K562 (cell line): Measurements from ENCODE around the gene ATP2A3. TPM values are rescaled to one million over a fixed set of nuclear protein-coding genes. Genes with fewer than 3 reads are reported as not detected.

Source experiments
- ATAC-seq: fragments of 200-7000 bp; cut with Tn5 transposase; 3 replicates; pipeline ENCODE4 v1.9.1; 2020; ENCODE audit warnings: moderate library complexity
- BruUV-seq: library from RNA; stranded (reverse); fragments of 400-500 nt; replicated peaks from 2 replicates; lab custom pipeline; 2021; lab: Mats Ljungman, UMichigan
- CTCF ChIA-PET: fragments of 300-600 bp; formaldehyde crosslinking; extraction: SDS; loops from one replicate; lab custom pipeline; 2021; ENCODE audit warnings: low intra/inter-chr PET ratio; lab: Yijun Ruan, JAX
- POLR2A ChIA-PET: fragments of 300-600, 350-650 bp; sonication (Branson Sonifier 250); formaldehyde crosslinking; extraction: SDS; loops from one replicate; lab custom pipeline; 2021; ENCODE audit warnings: antibody characterized with exemption, inconsistent platforms; lab: Yijun Ruan, JAX
- DNase-seq, 4 experiments: peaks; one replicate each; pipeline versions ENCODE4 v3.0.0 to v3.0.0-alpha.2; 2011 to 2018; ENCODE audit warnings: low spot score in 3 of 4, mixed read lengths in 3 of 4; ENCODE audit errors: extremely low read depth in 1 of 4
- FAIRE-seq: peaks from 2 replicates; lab custom pipeline; 2011; peaks lifted over from hg19 to GRCh38; lab: Jason Lieb, UNC
- H2AFZ ChIP-seq: 2 replicates; pipeline ENCODE4 v1.6.0; 2011; ENCODE audit warnings: low read depth, low read length, control low read depth, inconsistent platforms
- H3K27ac ChIP-seq: fragments of 200-600 bp; 3 replicates; pipeline ENCODE4 v1.8.0; 2011; ENCODE audit warnings: low read depth, mild to moderate bottlenecking, control low read depth, inconsistent platforms, low read length, moderate library complexity, mixed read lengths; ENCODE audit errors: extremely low read depth
- H3K27me3 ChIP-seq, 2 experiments: fragments of 300-600 bp in 1 of 2; 2 replicates in 1 of 2; 3 replicates in 1 of 2; pipeline versions ENCODE4 v1.6.0 to v1.8.0; 2011; ENCODE audit warnings: inconsistent platforms in 2 of 2, low read length in 2 of 2, mild to moderate bottlenecking in 1 of 2, mixed read lengths in 1 of 2, moderate library complexity in 1 of 2; ENCODE audit not compliant: control insufficient read depth in 2 of 2, insufficient read depth in 2 of 2
- H3K36me3 ChIP-seq: fragments of 300-600 bp; 3 replicates; pipeline ENCODE4 v1.8.0; 2011; ENCODE audit warnings: mild to moderate bottlenecking, low read length, inconsistent platforms; ENCODE audit not compliant: control insufficient read depth, insufficient read depth
- H3K4me1 ChIP-seq, 2 experiments: fragments of 200-600 bp in 1 of 2; replicated peaks in 1 of 2; 2 replicates in 1 of 2; 3 replicates in 1 of 2; pipeline versions ENCODE4 v1.5.1 to v1.8.0; 2011; ENCODE audit warnings: inconsistent platforms in 2 of 2, low read length in 2 of 2, mild to moderate bottlenecking in 1 of 2, mixed read lengths in 1 of 2, moderate library complexity in 1 of 2; ENCODE audit not compliant: control insufficient read depth in 2 of 2, insufficient read depth in 2 of 2
- H3K4me2 ChIP-seq: 2 replicates; pipeline ENCODE4 v1.6.1; 2011; ENCODE audit warnings: low read length, control low read depth, inconsistent platforms, mixed read lengths; ENCODE audit not compliant: insufficient read depth
- H3K4me3 ChIP-seq: fragments of 200-600 bp; sonication (generic), shearing (Covaris generic); 2 replicates; pipeline ENCODE4 v1.5.1; 2016; ENCODE audit warnings: control low read depth, inconsistent platforms
- H3K79me2 ChIP-seq: fragments of 200-600 bp; 3 replicates; pipeline ENCODE4 v1.8.0; 2011; ENCODE audit warnings: low read length, inconsistent platforms; ENCODE audit not compliant: control insufficient read depth, insufficient read depth
- H3K9ac ChIP-seq, 2 experiments: 2 replicates each; pipeline versions ENCODE4 v1.6.0 to v1.6.1; 2011; ENCODE audit warnings: low read depth in 2 of 2, low read length in 2 of 2, control low read depth in 1 of 2, inconsistent platforms in 1 of 2, mild to moderate bottlenecking in 1 of 2, mixed read lengths in 1 of 2; ENCODE audit not compliant: insufficient read depth in 1 of 2
- H3K9me1 ChIP-seq: one replicate; pipeline ENCODE4 v1.6.0; 2011; ENCODE audit warnings: inconsistent platforms, mild to moderate bottlenecking, low read length, moderate library complexity; ENCODE audit not compliant: control insufficient read depth, insufficient read depth
- H3K9me3 ChIP-seq: replicated peaks from 2 replicates; pipeline ENCODE4 v1.5.1; 2011; ENCODE audit warnings: low read depth, low read length, inconsistent platforms; ENCODE audit not compliant: control insufficient read depth, insufficient read depth
- H4K20me1 ChIP-seq: replicated peaks from 2 replicates; pipeline ENCODE4 v1.6.1; 2011; ENCODE audit warnings: low read length, inconsistent platforms, mixed read lengths; ENCODE audit not compliant: control insufficient read depth, insufficient read depth
- BCOR ChIP-seq: fragments of 450-650 bp; IDR thresholded peaks from 2 replicates; pipeline ENCODE4 v1.6.1; 2016
- ELF2 ChIP-seq: fragments of 250-450 bp; sonication (Bioruptor Pico); IDR thresholded peaks from 2 replicates; pipeline ENCODE4 v1.5.0; 2021; ENCODE audit warnings: mild to moderate bottlenecking
- HDGF ChIP-seq: fragments of 450-650 bp; IDR thresholded peaks from 2 replicates; pipeline ENCODE4 v1.6.1; 2016
- KDM1A ChIP-seq, 2 experiments: fragments of 450-650 bp; IDR thresholded peaks; 2 replicates each; pipeline ENCODE4 v1.6.1; 2016; ENCODE audit warnings: mild to moderate bottlenecking in 2 of 2
- MAZ ChIP-seq, 2 experiments: fragments of 450-650 bp in 1 of 2; sonication (generic) in 1 of 2; formaldehyde crosslinking; IDR thresholded peaks in 1 of 2; conservative IDR thresholded peaks in 1 of 2; 2 replicates each; pipeline versions ENCODE4 v1.4.0 to v1.5.0; 2020; ENCODE audit warnings: mild to moderate bottlenecking in 1 of 2, missing genetic modification reagents in 1 of 2
- MCM7 ChIP-seq, 2 experiments: fragments of 450-650 bp; IDR thresholded peaks; 2 replicates each; pipeline ENCODE4 v1.6.1; 2016 to 2018
- PTBP1 ChIP-seq: fragments of 200-400 bp; formaldehyde crosslinking; IDR thresholded peaks from 2 replicates; pipeline ENCODE4 v1.6.1; 2017; ENCODE audit warnings: low read depth, low read length
- RBM25 ChIP-seq: fragments of 200-400 bp; formaldehyde crosslinking; IDR thresholded peaks from 2 replicates; pipeline ENCODE4 v1.6.1; 2018; ENCODE audit warnings: low read length, low read depth, moderate library complexity; ENCODE audit not compliant: severe bottlenecking
- RFX1 ChIP-seq: fragments of 450-650 bp; IDR thresholded peaks from 2 replicates; pipeline ENCODE4 v1.6.1; 2016; ENCODE audit warnings: mild to moderate bottlenecking, moderate library complexity
- SMARCA5 ChIP-seq: fragments of 450-650 bp; IDR thresholded peaks from 2 replicates; pipeline ENCODE4 v1.6.1; 2016
- ZBED1 ChIP-seq: IDR thresholded peaks from 2 replicates; pipeline ENCODE4 v1.6.1; 2014
- ZFP36 ChIP-seq: fragments of 150-350 bp; IDR thresholded peaks from 2 replicates; pipeline ENCODE4 v1.6.1; 2018; ENCODE audit warnings: low read length, low read depth; ENCODE audit not compliant: partially characterized antibody
- WGBS: fragments of 100-300 bp; shearing (Covaris generic); methylation state at CpG from one replicate; pipeline ENCODE4 v1.1.6; 2016; ENCODE audit warnings: low coverage, mixed read lengths; ENCODE audit not compliant: insufficient coverage; ENCODE audit errors: missing lambda C conversion rate; 5-methylcytosine and 5-hydroxymethylcytosine counted together
- in situ Hi-C: fragments of 300-500 bp; cut with MboI; formaldehyde crosslinking; loops from 4 replicates; pipeline ENCODE4 v1.15.0; 2018; ENCODE audit warnings: inconsistent platforms, mixed read lengths
- intact Hi-C: fragments of 100-400 bp; cut with micrococcal nuclease; formaldehyde crosslinking; loops from 2 replicates; pipeline ENCODE4 v1.14.2; 2022
- polyA plus RNA-seq, 8 experiments: library from polyadenylated mRNA; depleted of rRNA in 4 of 8; stranded (reverse) in 5 of 8; unstranded in 3 of 8; fragments of >200 nt; fragmentation: Nextera tagmentation in 2 of 8; fragmentation: Illumina TruSeq in 1 of 8; extraction: Ambion mirVana in 2 of 8; extraction: Trizol in 1 of 8; gene quantifications; 2 replicates each; pipeline versions ENCODE4 v1.2.1 to v1.2.3, GENCODE V29; 2011 to 2014; ENCODE audit warnings: inconsistent platforms in 1 of 8, missing spikeins in 1 of 8
- total RNA-seq, 7 experiments: library from RNA; depleted of rRNA in 6 of 7; stranded (reverse); fragments of >200 nt in 6 of 7; fragmentation: Illumina TruSeq in 2 of 7; extraction: Trizol in 2 of 7; gene quantifications; 2 replicates each; pipeline versions ENCODE4 v1.2.1 to v1.2.3, GENCODE V29; 2011 to 2021; ENCODE audit warnings: low replicate concordance in 1 of 7
- TF ChIP-seq, protein P1 (sequence below): sonication (generic); formaldehyde crosslinking; IDR thresholded peaks from 2 replicates; pipeline ENCODE4 v1.8.0; 2022; ENCODE audit warnings: mild to moderate bottlenecking, missing genetic modification reagents
- TF ChIP-seq, protein P2 (sequence below): sonication (generic); formaldehyde crosslinking; IDR thresholded peaks from 2 replicates; pipeline ENCODE4 v1.9.0; 2022; ENCODE audit warnings: mild to moderate bottlenecking, missing genetic modification reagents
- TF ChIP-seq, protein P3 (sequence below): sonication (generic); formaldehyde crosslinking; IDR thresholded peaks from 2 replicates; pipeline ENCODE4 v1.8.1; 2023; ENCODE audit warnings: mild to moderate bottlenecking, missing genetic modification reagents
- TF ChIP-seq, protein P4 (sequence below): conservative IDR thresholded peaks from 2 replicates; pipeline ENCODE4 v1.6.1; 2011; ENCODE audit warnings: low read depth, mild to moderate bottlenecking, low read length; ENCODE audit not compliant: control insufficient read depth

The ATP2A3 gene
- total and polyA plus RNA-seq, 9 of the 15 experiments (the other 6 are each of a cell fraction or from before 2014, with no cell fraction given) = 0.65 to 103 (median 31.3) TPM

DNA sequence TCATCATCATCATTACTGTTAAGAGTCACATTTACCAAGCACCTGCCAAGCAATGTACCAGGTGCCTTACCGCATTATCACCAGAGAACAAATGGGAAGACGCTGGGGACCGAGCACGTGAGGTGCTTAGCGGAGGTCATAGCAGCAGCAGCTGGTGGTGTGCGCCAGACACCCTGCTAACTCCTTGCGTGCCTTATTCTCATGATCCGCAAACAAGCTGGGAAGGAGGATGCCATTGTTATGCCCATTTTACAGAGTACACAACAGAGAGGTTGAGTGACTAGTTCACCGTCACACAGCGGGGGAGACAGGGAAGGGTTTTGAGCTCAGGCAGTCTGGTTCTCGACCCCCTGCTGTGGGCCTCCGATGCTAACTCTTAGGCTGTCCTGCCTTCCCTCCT lies 7.3 kb downstream of the ATP2A3 start:
- no peak for ATAC-seq
- H3K4me3 ChIP-seq = no peak overlapping the region
- H3K36me3 ChIP-seq = peaks cover 28% of the 10 kb centered on the region; the same call in 2 of the 3 replicates
- H3K9ac ChIP-seq = no peak overlapping the region
- in situ Hi-C loops (no loop called here), intact Hi-C loops (no loop called here)
- peaks cover 39 to 59% of the 10 kb centered on the region in 2 experiments for H3K4me1 ChIP-seq
- H4K20me1 ChIP-seq = 0 out of 2 replicates have a peak, but pooled peaks cover 8% of the 10 kb centered on the region
- no peak for DNase-seq
- WGBS = 81% methylated on average over 11 of the region's 12 CpGs
- H3K4me2 ChIP-seq = no peak overlapping the region; the same call in 1 of the 2 replicates
- H3K79me2 ChIP-seq = peaks cover 56% of the 10 kb centered on the region
- ChIA-PET CTCF (no interaction called here), POLR2A (no interaction called here)
- no peaks in the 10 kb centered on the region for H3K9me3 ChIP-seq
- H2AFZ ChIP-seq = no peak overlapping the region
- no peak for FAIRE-seq
- BruUV-seq = no TSS peak
- H3K27me3 ChIP-seq = no peaks in the 10 kb centered on the region; a peak in 1 of 5 replicates
- H3K27ac ChIP-seq = no peak overlapping the region
- H3K9me1 ChIP-seq = no peaks in the 10 kb centered on the region
- TF ChIP-seq MCM7 (IDR thresholded peaks at IDR 0.05) (no peak), RBM25 (peak; percentile 91), ZFP36 (peak; percentile 85), BCOR (peak; percentile 95), PTBP1 (0 out of 2 replicates have a peak, but pooled peaks have one; percentile 45), MAZ (CRISPR knock-in tag; conservative IDR thresholded peaks at IDR 0.05 in 1 of 2, IDR thresholded peaks at IDR 0.05 in 1 of 2) (no peak), ZBED1 (no peak), RFX1 (no peak), ELF2 (no peak), SMARCA5 (peak; percentile 94), KDM1A (IDR thresholded peaks at IDR 0.05) (peak; percentile 78 to 80), HDGF (0 out of 2 replicates have a peak, but pooled peaks have one; percentile 50)
- TF ChIP-seq, protein P1, sequence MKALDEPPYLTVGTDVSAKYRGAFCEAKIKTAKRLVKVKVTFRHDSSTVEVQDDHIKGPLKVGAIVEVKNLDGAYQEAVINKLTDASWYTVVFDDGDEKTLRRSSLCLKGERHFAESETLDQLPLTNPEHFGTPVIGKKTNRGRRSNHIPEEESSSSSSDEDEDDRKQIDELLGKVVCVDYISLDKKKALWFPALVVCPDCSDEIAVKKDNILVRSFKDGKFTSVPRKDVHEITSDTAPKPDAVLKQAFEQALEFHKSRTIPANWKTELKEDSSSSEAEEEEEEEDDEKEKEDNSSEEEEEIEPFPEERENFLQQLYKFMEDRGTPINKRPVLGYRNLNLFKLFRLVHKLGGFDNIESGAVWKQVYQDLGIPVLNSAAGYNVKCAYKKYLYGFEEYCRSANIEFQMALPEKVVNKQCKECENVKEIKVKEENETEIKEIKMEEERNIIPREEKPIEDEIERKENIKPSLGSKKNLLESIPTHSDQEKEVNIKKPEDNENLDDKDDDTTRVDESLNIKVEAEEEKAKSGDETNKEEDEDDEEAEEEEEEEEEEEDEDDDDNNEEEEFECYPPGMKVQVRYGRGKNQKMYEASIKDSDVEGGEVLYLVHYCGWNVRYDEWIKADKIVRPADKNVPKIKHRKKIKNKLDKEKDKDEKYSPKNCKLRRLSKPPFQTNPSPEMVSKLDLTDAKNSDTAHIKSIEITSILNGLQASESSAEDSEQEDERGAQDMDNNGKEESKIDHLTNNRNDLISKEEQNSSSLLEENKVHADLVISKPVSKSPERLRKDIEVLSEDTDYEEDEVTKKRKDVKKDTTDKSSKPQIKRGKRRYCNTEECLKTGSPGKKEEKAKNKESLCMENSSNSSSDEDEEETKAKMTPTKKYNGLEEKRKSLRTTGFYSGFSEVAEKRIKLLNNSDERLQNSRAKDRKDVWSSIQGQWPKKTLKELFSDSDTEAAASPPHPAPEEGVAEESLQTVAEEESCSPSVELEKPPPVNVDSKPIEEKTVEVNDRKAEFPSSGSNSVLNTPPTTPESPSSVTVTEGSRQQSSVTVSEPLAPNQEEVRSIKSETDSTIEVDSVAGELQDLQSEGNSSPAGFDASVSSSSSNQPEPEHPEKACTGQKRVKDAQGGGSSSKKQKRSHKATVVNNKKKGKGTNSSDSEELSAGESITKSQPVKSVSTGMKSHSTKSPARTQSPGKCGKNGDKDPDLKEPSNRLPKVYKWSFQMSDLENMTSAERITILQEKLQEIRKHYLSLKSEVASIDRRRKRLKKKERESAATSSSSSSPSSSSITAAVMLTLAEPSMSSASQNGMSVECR = 0 out of 2 replicates have a peak, but pooled peaks have one; percentile 27
- TF ChIP-seq, protein P2, sequence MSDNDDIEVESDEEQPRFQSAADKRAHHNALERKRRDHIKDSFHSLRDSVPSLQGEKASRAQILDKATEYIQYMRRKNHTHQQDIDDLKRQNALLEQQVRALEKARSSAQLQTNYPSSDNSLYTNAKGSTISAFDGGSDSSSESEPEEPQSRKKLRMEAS (CRISPR knock-in tag) = peak; percentile 38; the same call in 1 of the 2 replicates
- TF ChIP-seq, protein P3, sequence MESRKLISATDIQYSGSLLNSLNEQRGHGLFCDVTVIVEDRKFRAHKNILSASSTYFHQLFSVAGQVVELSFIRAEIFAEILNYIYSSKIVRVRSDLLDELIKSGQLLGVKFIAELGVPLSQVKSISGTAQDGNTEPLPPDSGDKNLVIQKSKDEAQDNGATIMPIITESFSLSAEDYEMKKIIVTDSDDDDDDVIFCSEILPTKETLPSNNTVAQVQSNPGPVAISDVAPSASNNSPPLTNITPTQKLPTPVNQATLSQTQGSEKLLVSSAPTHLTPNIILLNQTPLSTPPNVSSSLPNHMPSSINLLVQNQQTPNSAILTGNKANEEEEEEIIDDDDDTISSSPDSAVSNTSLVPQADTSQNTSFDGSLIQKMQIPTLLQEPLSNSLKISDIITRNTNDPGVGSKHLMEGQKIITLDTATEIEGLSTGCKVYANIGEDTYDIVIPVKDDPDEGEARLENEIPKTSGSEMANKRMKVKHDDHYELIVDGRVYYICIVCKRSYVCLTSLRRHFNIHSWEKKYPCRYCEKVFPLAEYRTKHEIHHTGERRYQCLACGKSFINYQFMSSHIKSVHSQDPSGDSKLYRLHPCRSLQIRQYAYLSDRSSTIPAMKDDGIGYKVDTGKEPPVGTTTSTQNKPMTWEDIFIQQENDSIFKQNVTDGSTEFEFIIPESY (CRISPR knock-in tag) = peak; percentile 91
- TF ChIP-seq, protein P4, sequence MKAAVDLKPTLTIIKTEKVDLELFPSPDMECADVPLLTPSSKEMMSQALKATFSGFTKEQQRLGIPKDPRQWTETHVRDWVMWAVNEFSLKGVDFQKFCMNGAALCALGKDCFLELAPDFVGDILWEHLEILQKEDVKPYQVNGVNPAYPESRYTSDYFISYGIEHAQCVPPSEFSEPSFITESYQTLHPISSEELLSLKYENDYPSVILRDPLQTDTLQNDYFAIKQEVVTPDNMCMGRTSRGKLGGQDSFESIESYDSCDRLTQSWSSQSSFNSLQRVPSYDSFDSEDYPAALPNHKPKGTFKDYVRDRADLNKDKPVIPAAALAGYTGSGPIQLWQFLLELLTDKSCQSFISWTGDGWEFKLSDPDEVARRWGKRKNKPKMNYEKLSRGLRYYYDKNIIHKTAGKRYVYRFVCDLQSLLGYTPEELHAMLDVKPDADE = no peak
